WERI-Rb-1 (cell line): ENCODE data around the gene RASSF7.
"Not testable (repeated sequence)": the region's sequence is repeated elsewhere in the genome, so short reads cannot be mapped to it uniquely, and the experiment has no call there.

Experiments used
- DNase-seq: peaks from one replicate; pipeline ENCODE4 v3.0.0-alpha.2; 2020
- H3K27ac ChIP-seq: fragments of 250-450 bp; sonication (Bioruptor Pico); 2 replicates; pipeline ENCODE4 v1.5.1; 2020; ENCODE audit warnings: mild to moderate bottlenecking, moderate library complexity
- H3K27me3 ChIP-seq: fragments of 250-450 bp; sonication (Bioruptor Pico); 2 replicates; pipeline ENCODE4 v1.5.1; 2021; ENCODE audit warnings: mild to moderate bottlenecking, low read depth, moderate library complexity; ENCODE audit not compliant: insufficient read depth, severe bottlenecking
- H3K36me3 ChIP-seq: fragments of 250-450 bp; sonication (Bioruptor Pico); 2 replicates; pipeline ENCODE4 v1.5.1; 2020; ENCODE audit warnings: mild to moderate bottlenecking, moderate library complexity
- H3K4me3 ChIP-seq: 2 replicates; pipeline ENCODE4 v1.5.1; 2011; ENCODE audit warnings: low read depth, mild to moderate bottlenecking, control low read depth, low read length
- H3K9me3 ChIP-seq: fragments of 250-450 bp; sonication (Bioruptor Pico); 2 replicates; pipeline ENCODE4 v1.5.1; 2021; ENCODE audit warnings: mild to moderate bottlenecking, moderate library complexity; ENCODE audit not compliant: severe bottlenecking
- CTCF ChIP-seq: IDR thresholded peaks from 2 replicates; pipeline ENCODE4 v1.5.1; 2011; ENCODE audit warnings: low read depth, mild to moderate bottlenecking, control low read depth, inconsistent platforms, low read length

Gene RASSF7

GRCh38 chr11:560305-561147 is at the start of gene RASSF7, which contains the start of gene LMNTD2:
TSS of gene RASSF7 (plus strand) at chr11:560970. CDS start at chr11:561769, 799 bp downstream.
TSS of gene LMNTD2 (minus strand) at chr11:560738. CDS start at chr11:560716, 22 bp downstream.
- peaks cover 4% of the 10 kb centered on the region for H3K36me3 ChIP-seq
- H3K27me3 ChIP-seq, result peaks cover 15% of the 10 kb centered on the region
- H3K9me3 ChIP-seq, result no peaks in the 10 kb centered on the region
- no peak for TF ChIP-seq CTCF
- peak; percentile 95 for DNase-seq
- peak within 1 kb of the TSS; percentile 83 for H3K27ac ChIP-seq
- H3K4me3 ChIP-seq, result peak within 1 kb of the TSS; percentile 53

GRCh38 chr11:512761-513595 is 47.8 kb upstream of the RASSF7 start:
- Histone ChIP-seq H3K9me3 (peaks cover 9% of the 10 kb centered on the region), H3K36me3 (peaks cover 24% of the 10 kb centered on the region), H3K27ac (no peak overlapping the region), H3K27me3 (no peaks in the 10 kb centered on the region), H3K4me3 (no peak overlapping the region)
- no peak for TF ChIP-seq CTCF
- DNase-seq, result no peak

GRCh38 chr11:514606-515005 is 46.2 kb upstream of the RASSF7 start:
- H3K27me3 ChIP-seq, result no peaks in the 10 kb centered on the region
- peaks cover 9% of the 10 kb centered on the region for H3K9me3 ChIP-seq
- TF ChIP-seq CTCF, result no peak
- no peak overlapping the region for H3K27ac ChIP-seq
- H3K36me3 ChIP-seq, result peaks cover 11% of the 10 kb centered on the region
- no peak overlapping the region for H3K4me3 ChIP-seq
- DNase-seq, result no peak

GRCh38 chr11:515131-515530 is 45.6 kb upstream of the RASSF7 start:
- Histone ChIP-seq H3K9me3 (peaks cover 9% of the 10 kb centered on the region), H3K4me3 (no peak overlapping the region)
- no peak for TF ChIP-seq CTCF

GRCh38 chr11:516400-516799 is 44.4 kb upstream of the RASSF7 start:
- no peak for DNase-seq
- no peak overlapping the region for H3K4me3 ChIP-seq
- no peak overlapping the region for H3K27ac ChIP-seq
- H3K9me3 ChIP-seq, result peaks cover 9% of the 10 kb centered on the region
- H3K36me3 ChIP-seq, result peaks cover 4% of the 10 kb centered on the region; the same call in 1 of the 2 replicates
- TF ChIP-seq CTCF, result no peak
- no peaks in the 10 kb centered on the region for H3K27me3 ChIP-seq

More at GRCh38 chr11:515131-515530, 45.6 kb upstream of the RASSF7 start:
- no peak for DNase-seq
- Histone ChIP-seq H3K36me3 (peaks cover 7% of the 10 kb centered on the region), H3K27me3 (no peaks in the 10 kb centered on the region), H3K27ac (no peak overlapping the region)

- H3K27ac ChIP-seq, H3K9me3 ChIP-seq, DNase-seq, H3K4me3 ChIP-seq, H3K27me3 ChIP-seq, H3K36me3 ChIP-seq: not testable (repeated sequence)
Observed at GRCh38 chr11:516918-517685, 43.7 kb upstream of the RASSF7 start.
